Measurements from ENCODE around the gene SLC44A4.
"Not testable (repeated sequence)": the region's sequence is repeated elsewhere in the genome, so short reads cannot be mapped to it uniquely, and the experiment has no call there.

The SLC44A4 gene

GRCh38 chr6:31825553-31825952, 53.2 kb downstream of the SLC44A4 start:
- no peak for DNase-seq

GRCh38 chr6:31823592-31824196, 55.1 kb downstream of the SLC44A4 start:
- not testable (repeated sequence) for DNase-seq

GRCh38 chr6:31822036-31822821, 56.6 kb downstream of the SLC44A4 start:
- DNase-seq: peak; percentile 70

GRCh38 chr6:31821301-31822035, 57.3 kb downstream of the SLC44A4 start:
- peak; percentile 43 for DNase-seq

- DNase-seq: not testable (repeated sequence)
These were observed 58.4 kb downstream of the SLC44A4 start for GRCh38 chr6:31820399-31820798.

- DNase-seq: no peak
These were observed 58.9 kb downstream of the SLC44A4 start for GRCh38 chr6:31819871-31820299.

GRCh38 chr6:31817929-31818511, 60.8 kb downstream of the SLC44A4 start:
- DNase-seq: not testable (repeated sequence)

GRCh38 chr6:31817133-31817928, 61.5 kb downstream of the SLC44A4 start:
- DNase-seq: not testable (repeated sequence)

GRCh38 chr6:31815025-31815838, 63.6 kb downstream of the SLC44A4 start, which contains the start of the genes HSPA1A and HSPA1L:
Gene HSPA1A (plus strand): TSS chr6:31815543. CDS start chr6:31815757, 214 bp downstream.
Gene HSPA1L (minus strand): TSS chr6:31815283. CDS start chr6:31811972, 3,311 bp downstream.
- peak; percentile 98 for DNase-seq

GRCh38 chr6:31814677-31815024, 64.1 kb downstream of the SLC44A4 start:
- peak; percentile 99 for DNase-seq

- DNase-seq: no peak
These were observed 65.3 kb downstream of the SLC44A4 start for GRCh38 chr6:31813465-31813849.

Data from fibroblast of upper back skin (primary cell).